Activated CD4-positive, alpha-beta T cell treated with anti-CD3 and anti-CD28 coated beads, Interleukin-2, amount 10 ng/mL, durations not matched to agents 24 days and 14 days (primary cell): ENCODE data around the gene LYRM4. TPM values are rescaled to one million over a fixed set of nuclear protein-coding genes. Genes with fewer than 3 reads are reported as not detected.

Experiments
- DNase-seq: peaks from one replicate; pipeline ENCODE4 v3.0.0; 2022
- H3K27ac Mint-ChIP-seq: one replicate; pipeline ENCODE4 v1.8.0; 2022; ENCODE audit warnings: mild to moderate bottlenecking, mixed read lengths
- H3K27me3 Mint-ChIP-seq: one replicate; pipeline ENCODE4 v1.8.0; 2022; ENCODE audit warnings: mixed read lengths
- H3K36me3 Mint-ChIP-seq: one replicate; pipeline ENCODE4 v1.8.0; 2022; ENCODE audit warnings: low read depth, mild to moderate bottlenecking, mixed read lengths
- H3K4me1 Mint-ChIP-seq: one replicate; pipeline ENCODE4 v1.8.0; 2021; ENCODE audit warnings: mixed read lengths
- H3K4me3 Mint-ChIP-seq: one replicate; pipeline ENCODE4 v1.8.0; 2022; ENCODE audit warnings: mild to moderate bottlenecking, moderate library complexity, mixed read lengths
- H3K9me3 Mint-ChIP-seq: one replicate; pipeline ENCODE4 v1.8.0; 2021; ENCODE audit warnings: mixed read lengths
- intact Hi-C: fragments of 100-400 bp; cut with micrococcal nuclease; formaldehyde crosslinking; loops from one replicate; pipeline ENCODE4 v1.15.1; 2023
- total RNA-seq: library from RNA; stranded (reverse); gene quantifications from 2 replicates; pipeline ENCODE4 v1.2.3, GENCODE V29; 2022

LYRM4 gene
- total RNA-seq, 1 donor from 2014 or later, result 49.4 TPM

DNA sequence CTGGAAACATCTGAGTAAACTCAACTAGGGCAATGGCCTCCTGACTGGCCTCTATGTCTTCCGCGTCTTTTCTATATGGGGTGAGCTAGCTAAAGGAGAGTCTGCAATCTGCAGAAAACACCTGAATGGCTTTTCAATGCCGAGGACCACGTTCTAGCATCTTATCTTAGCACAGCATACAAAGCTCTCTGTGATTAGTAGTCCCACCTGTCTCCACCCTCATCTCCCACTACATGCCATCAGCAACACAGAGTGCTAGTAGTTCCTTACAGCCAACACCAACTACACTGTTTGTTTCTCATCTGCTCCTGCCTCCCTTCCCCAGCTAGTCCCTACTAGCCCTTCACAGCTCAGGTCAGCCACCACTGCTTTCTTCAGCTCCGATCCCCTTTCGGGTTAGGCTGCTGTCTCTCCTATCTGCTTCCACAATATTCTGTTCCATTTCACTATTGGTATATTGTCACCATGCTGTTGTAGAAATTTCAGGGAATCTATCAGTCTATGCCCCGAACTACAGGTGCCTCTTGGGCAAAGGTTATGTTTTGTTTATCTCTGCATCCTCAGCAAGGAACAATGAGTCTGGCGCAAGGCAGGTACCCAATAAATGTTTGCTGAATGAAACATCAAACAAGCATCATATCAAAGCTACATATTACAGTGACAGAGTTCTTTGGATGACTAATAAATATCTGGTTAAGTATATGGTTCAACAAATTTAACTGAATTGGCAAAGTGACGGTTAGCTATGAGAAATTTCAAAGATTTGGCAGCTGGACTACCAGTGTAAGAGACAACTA is 12.2 kb downstream of the LYRM4 start:
- H3K4me3 Mint-ChIP-seq, result no peak overlapping the region
- H3K36me3 Mint-ChIP-seq, result peaks cover 13% of the 10 kb centered on the region
- H3K9me3 Mint-ChIP-seq, result no peaks in the 10 kb centered on the region
- H3K27ac Mint-ChIP-seq, result no peak overlapping the region
- no peak for DNase-seq
- no peaks in the 10 kb centered on the region for H3K27me3 Mint-ChIP-seq
- H3K4me1 Mint-ChIP-seq, result peaks cover 3% of the 10 kb centered on the region
- intact Hi-C loops, result no loop called here

GRCh38 chr6:5247201-5247600 is 13.5 kb downstream of the LYRM4 start:
- DNase-seq, result no peak
- Mint-ChIP-seq H3K4me1 (peaks cover 3% of the 10 kb centered on the region), H3K9me3 (no peaks in the 10 kb centered on the region), H3K36me3 (peaks cover 10% of the 10 kb centered on the region), H3K27me3 (no peaks in the 10 kb centered on the region), H3K27ac (no peak overlapping the region), H3K4me3 (no peak overlapping the region)
- intact Hi-C loops, result no loop called here

DNA sequence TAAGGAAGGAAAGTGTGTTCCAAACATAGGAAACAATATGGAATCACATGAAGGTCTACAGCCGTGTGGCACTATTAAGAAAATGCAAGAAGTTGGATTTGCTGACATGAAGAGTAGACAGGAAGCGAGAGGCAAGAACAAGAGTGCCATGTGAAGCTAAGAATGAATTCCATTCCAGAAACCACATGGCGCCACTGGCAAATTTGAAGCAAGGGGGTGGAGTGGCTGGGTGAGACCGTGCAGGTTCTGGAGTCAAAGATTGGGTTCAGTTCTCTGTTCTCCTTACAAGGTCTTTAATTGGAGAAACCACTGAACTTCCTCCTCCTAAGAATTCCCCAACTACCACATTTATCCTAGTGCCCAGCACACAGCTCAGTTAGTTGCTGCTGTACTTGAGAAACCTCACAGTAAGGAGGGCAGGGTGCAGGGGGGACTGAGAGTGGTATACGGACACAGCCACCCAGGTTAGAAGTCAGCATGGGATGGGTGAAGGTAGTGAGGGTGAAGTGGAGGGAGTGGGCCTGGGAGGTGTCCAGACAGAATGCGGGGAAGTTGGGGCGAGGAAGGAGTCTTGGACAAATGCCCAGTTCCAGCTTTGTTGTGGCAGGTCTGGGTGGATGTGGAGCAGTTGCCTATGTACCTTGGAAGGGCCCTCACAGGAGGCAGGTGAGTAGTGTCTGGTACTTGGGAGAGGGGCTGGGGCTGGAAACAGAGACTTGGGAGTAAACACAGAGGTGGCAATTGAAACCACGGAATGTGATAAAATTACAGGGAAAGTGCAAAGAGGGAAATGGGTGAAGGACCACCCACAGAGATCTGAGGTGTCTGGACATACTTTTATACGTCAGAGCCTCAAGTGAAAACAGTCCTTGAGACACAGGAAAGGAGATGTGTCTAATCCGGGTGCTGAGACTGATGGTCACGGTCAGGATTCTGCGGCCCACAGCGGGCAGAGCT is 14.3 kb downstream of the LYRM4 start:
- Mint-ChIP-seq H3K4me1 (peaks cover 3% of the 10 kb centered on the region), H3K27ac (no peak overlapping the region), H3K9me3 (no peaks in the 10 kb centered on the region), H3K27me3 (no peaks in the 10 kb centered on the region), H3K4me3 (no peak overlapping the region), H3K36me3 (peaks cover 8% of the 10 kb centered on the region)
- intact Hi-C loops, result no loop called here
- no peak for DNase-seq

DNA sequence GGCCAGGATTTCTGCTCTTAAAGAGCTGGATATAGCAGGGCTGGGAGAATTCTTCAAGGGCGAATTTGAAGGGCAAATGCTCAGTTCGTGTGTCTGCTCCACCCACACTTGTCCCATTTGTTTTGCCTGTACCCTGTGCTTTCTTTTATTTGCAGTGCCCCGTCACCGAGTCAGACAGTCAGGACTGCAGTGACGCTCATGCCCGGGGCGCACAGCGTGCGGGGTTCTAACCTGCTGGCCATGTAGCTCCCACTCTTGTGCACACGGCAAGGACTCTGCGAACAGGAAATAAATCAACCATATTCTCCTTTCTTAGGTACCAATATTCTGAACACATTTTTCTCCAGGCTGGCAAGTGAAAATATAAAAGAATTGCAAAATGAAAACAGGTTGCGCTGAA is 17.7 kb downstream of the LYRM4 start:
- Mint-ChIP-seq H3K27me3 (no peaks in the 10 kb centered on the region), H3K4me1 (peaks cover 2% of the 10 kb centered on the region), H3K4me3 (no peak overlapping the region), H3K36me3 (peaks cover 5% of the 10 kb centered on the region), H3K27ac (no peak overlapping the region), H3K9me3 (no peaks in the 10 kb centered on the region)
- DNase-seq, result no peak
- intact Hi-C loops, result no loop called here

GRCh38 chr6:5241252-5241651 is 19.5 kb downstream of the LYRM4 start:
- H3K9me3 Mint-ChIP-seq, result no peaks in the 10 kb centered on the region
- H3K4me3 Mint-ChIP-seq, result no peak overlapping the region
- no peaks in the 10 kb centered on the region for H3K27me3 Mint-ChIP-seq
- no peak for DNase-seq
- no peaks in the 10 kb centered on the region for H3K4me1 Mint-ChIP-seq
- H3K27ac Mint-ChIP-seq, result no peak overlapping the region
- H3K36me3 Mint-ChIP-seq, result peaks cover 5% of the 10 kb centered on the region
- intact Hi-C loops, result no loop called here

GRCh38 chr6:5238336-5238735 is 22.4 kb downstream of the LYRM4 start:
- H3K27ac Mint-ChIP-seq, result no peak overlapping the region
- no peak for DNase-seq
- intact Hi-C loops, result no loop called here
- no peak overlapping the region for H3K4me3 Mint-ChIP-seq
- H3K27me3 Mint-ChIP-seq, result no peaks in the 10 kb centered on the region
- H3K4me1 Mint-ChIP-seq, result no peaks in the 10 kb centered on the region
- peaks cover 11% of the 10 kb centered on the region for H3K36me3 Mint-ChIP-seq
- H3K9me3 Mint-ChIP-seq, result no peaks in the 10 kb centered on the region

DNA sequence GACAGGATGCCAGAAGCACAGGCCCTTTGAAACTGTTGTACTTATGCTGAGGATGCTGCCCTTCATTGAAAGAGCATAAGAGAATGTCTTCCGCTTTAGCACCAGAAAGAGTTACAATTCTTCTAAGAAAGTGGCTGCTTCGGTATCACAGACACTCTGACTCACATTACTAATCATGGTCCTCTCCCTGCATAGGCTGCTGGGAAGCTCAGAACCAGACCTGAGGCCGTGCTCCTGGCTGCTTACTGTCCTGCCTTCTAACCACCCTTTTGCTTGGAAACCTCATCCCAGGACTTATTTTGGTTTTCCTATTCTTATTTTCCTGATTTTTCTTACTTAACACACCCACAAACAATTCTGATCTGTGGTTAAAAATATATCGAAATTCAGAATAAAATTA is 22.9 kb downstream of the LYRM4 start:
- Mint-ChIP-seq H3K9me3 (no peaks in the 10 kb centered on the region), H3K4me3 (no peak overlapping the region), H3K27ac (no peak overlapping the region), H3K36me3 (peaks cover 11% of the 10 kb centered on the region), H3K4me1 (peaks cover 3% of the 10 kb centered on the region), H3K27me3 (no peaks in the 10 kb centered on the region)
- DNase-seq, result no peak
- intact Hi-C loops, result no loop called here

GRCh38 chr6:5235830-5236229 is 24.9 kb downstream of the LYRM4 start:
- Mint-ChIP-seq H3K4me3 (no peak overlapping the region), H3K27me3 (no peaks in the 10 kb centered on the region), H3K4me1 (peaks cover 6% of the 10 kb centered on the region), H3K36me3 (peaks cover 11% of the 10 kb centered on the region), H3K27ac (no peak overlapping the region), H3K9me3 (no peaks in the 10 kb centered on the region)
- no peak for DNase-seq
- intact Hi-C loops, result no loop called here

GRCh38 chr6:5234874-5235273 is 25.9 kb downstream of the LYRM4 start:
- H3K9me3 Mint-ChIP-seq, result no peaks in the 10 kb centered on the region
- no peak overlapping the region for H3K4me3 Mint-ChIP-seq
- no peaks in the 10 kb centered on the region for H3K27me3 Mint-ChIP-seq
- DNase-seq, result no peak
- no peak overlapping the region for H3K27ac Mint-ChIP-seq
- H3K4me1 Mint-ChIP-seq, result peaks cover 6% of the 10 kb centered on the region
- intact Hi-C loops, result no loop called here
- H3K36me3 Mint-ChIP-seq, result peaks cover 11% of the 10 kb centered on the region

GRCh38 chr6:5231289-5231688 is 29.5 kb downstream of the LYRM4 start:
- Mint-ChIP-seq H3K4me1 (peaks cover 6% of the 10 kb centered on the region), H3K4me3 (no peak overlapping the region), H3K27ac (no peak overlapping the region), H3K9me3 (no peaks in the 10 kb centered on the region), H3K36me3 (peaks cover 10% of the 10 kb centered on the region), H3K27me3 (no peaks in the 10 kb centered on the region)
- intact Hi-C loops, result no loop called here
- no peak for DNase-seq

GRCh38 chr6:5230081-5230480 is 30.7 kb downstream of the LYRM4 start:
- peaks cover 6% of the 10 kb centered on the region for H3K4me1 Mint-ChIP-seq
- H3K9me3 Mint-ChIP-seq, result no peaks in the 10 kb centered on the region
- no peak overlapping the region for H3K4me3 Mint-ChIP-seq
- peaks cover 5% of the 10 kb centered on the region for H3K36me3 Mint-ChIP-seq
- DNase-seq, result no peak
- no peak overlapping the region for H3K27ac Mint-ChIP-seq
- H3K27me3 Mint-ChIP-seq, result no peaks in the 10 kb centered on the region
- intact Hi-C loops, result no loop called here

DNA sequence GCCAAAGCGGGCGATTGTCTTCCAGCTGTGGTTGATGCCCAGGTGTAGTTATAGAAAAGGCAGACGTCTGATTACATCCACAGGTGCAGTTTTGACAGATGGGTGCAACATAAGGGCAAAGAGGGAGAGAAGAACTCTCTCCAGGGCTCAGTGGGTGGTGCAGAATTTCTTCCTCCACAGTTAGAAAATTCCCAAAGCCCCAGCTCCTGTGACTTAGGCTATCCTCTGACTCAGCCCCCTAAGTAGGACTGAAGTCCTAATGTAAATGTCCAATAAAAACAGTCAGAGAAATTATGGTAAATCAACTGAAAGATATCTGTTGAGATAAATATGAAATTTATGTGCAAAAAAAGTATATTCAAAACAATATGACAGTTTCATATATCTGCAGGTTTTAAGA is 31.4 kb downstream of the LYRM4 start:
- Mint-ChIP-seq H3K36me3 (peaks cover 5% of the 10 kb centered on the region), H3K27me3 (no peaks in the 10 kb centered on the region), H3K9me3 (no peaks in the 10 kb centered on the region), H3K27ac (no peak overlapping the region), H3K4me1 (peaks cover 6% of the 10 kb centered on the region), H3K4me3 (no peak overlapping the region)
- no peak for DNase-seq
- intact Hi-C loops, result no loop called here

GRCh38 chr6:5223309-5223708 is 37.4 kb downstream of the LYRM4 start:
- intact Hi-C loops, result no loop called here
- no peak for DNase-seq
- H3K9me3 Mint-ChIP-seq, result no peaks in the 10 kb centered on the region
- H3K27me3 Mint-ChIP-seq, result no peaks in the 10 kb centered on the region
- H3K27ac Mint-ChIP-seq, result no peak overlapping the region
- H3K36me3 Mint-ChIP-seq, result no peaks in the 10 kb centered on the region
- H3K4me1 Mint-ChIP-seq, result peaks cover 2% of the 10 kb centered on the region
- no peak overlapping the region for H3K4me3 Mint-ChIP-seq

- intact Hi-C loops, result no loop called here
- no peaks in the 10 kb centered on the region for H3K36me3 Mint-ChIP-seq
- H3K27me3 Mint-ChIP-seq, result no peaks in the 10 kb centered on the region
- no peak overlapping the region for H3K27ac Mint-ChIP-seq
- no peaks in the 10 kb centered on the region for H3K9me3 Mint-ChIP-seq
- peaks cover 4% of the 10 kb centered on the region for H3K4me1 Mint-ChIP-seq
- H3K4me3 Mint-ChIP-seq, result no peak overlapping the region
- no peak for DNase-seq
These were observed 40.3 kb downstream of the LYRM4 start for GRCh38 chr6:5220443-5220842.
